ENCODE results near the gene ATAD5.

GRCh38 chr17:30864636-30865035 is 32.9 kb downstream of the ATAD5 start:
- TF ChIP-seq CTCF (IDR thresholded peaks at IDR 0.05; ENCODE audit: low read depth, low read length, poor library complexity, severe bottlenecking) (no peak), EZH2phosphoT487 (IDR thresholded peaks at IDR 0.05; ENCODE audit: borderline replicate concordance, low read length) (no peak)

Data from DOHH2 (cell line).